GM12878 (cell line): ENCODE results near the gene LGALS1. TPM values are rescaled to one million over a fixed set of nuclear protein-coding genes. Genes with fewer than 3 reads are reported as not detected.

Source experiments
- ATAC-seq: fragments of 200-7000 bp; cut with Tn5 transposase; 3 replicates; pipeline ENCODE4 v1.9.1; 2020; ENCODE audit warnings: mild to moderate bottlenecking, moderate library complexity
- BruUV-seq: library from RNA; stranded (reverse); fragments of 400-500 nt; replicated peaks from 2 replicates; lab custom pipeline; 2021; lab: Mats Ljungman, UMichigan
- CTCF ChIA-PET: fragments of 300-600 bp; sonication (Branson Sonifier 250); formaldehyde crosslinking; extraction: SDS; loops from one replicate; lab custom pipeline; 2021; ENCODE audit warnings: inconsistent platforms; lab: Yijun Ruan, JAX
- POLR2A ChIA-PET: fragments of 350-600 bp; formaldehyde crosslinking; extraction: SDS; loops from one replicate; lab custom pipeline; 2021; ENCODE audit warnings: inconsistent platforms; lab: Charles Lee
- RAD21 ChIA-PET: fragments of 300-600 bp; sonication (Branson Sonifier 250); formaldehyde crosslinking; loops from one replicate; lab custom pipeline; 2023; ENCODE audit warnings: antibody characterized with exemption; ENCODE audit not compliant: unreplicated experiment; lab: Charles Lee
- SMC1A ChIA-PET: fragments of 300-600 bp; sonication (Branson Sonifier 250); formaldehyde crosslinking; loops from one replicate; lab custom pipeline; 2023; ENCODE audit not compliant: unreplicated experiment, uncharacterized antibody; lab: Charles Lee
- DNase-seq: peaks from one replicate; pipeline ENCODE4 v3.0.0-alpha.2; 2011; ENCODE audit warnings: low read depth, low spot score
- FAIRE-seq: peaks from 3 replicates; lab custom pipeline; 2011; peaks lifted over from hg19 to GRCh38; lab: Jason Lieb, UNC
- H2AFZ ChIP-seq: 2 replicates; pipeline ENCODE4 v1.6.0; 2011; ENCODE audit warnings: low read depth, low read length, control low read depth; ENCODE audit not compliant: control insufficient read depth
- H3K27ac ChIP-seq: 2 replicates; pipeline ENCODE4 v1.5.1; 2011; ENCODE audit warnings: control low read depth; ENCODE audit not compliant: control insufficient read depth, insufficient read depth
- H3K27me3 ChIP-seq, 2 experiments: replicated peaks in 1 of 2; 2 replicates each; pipeline versions ENCODE4 v1.6.0 to v1.6.1; 2011; ENCODE audit warnings: low read length in 1 of 2; ENCODE audit not compliant: control insufficient read depth in 2 of 2, insufficient read depth in 2 of 2
- H3K36me3 ChIP-seq, 2 experiments: 2 replicates each; pipeline ENCODE4 v1.5.1; 2011; ENCODE audit warnings: low read length in 1 of 2; ENCODE audit not compliant: control insufficient read depth in 2 of 2, insufficient read depth in 2 of 2
- H3K4me1 ChIP-seq: 2 replicates; pipeline ENCODE4 v1.6.1; 2011; ENCODE audit warnings: mild to moderate bottlenecking, low read length, moderate library complexity, mixed read lengths; ENCODE audit not compliant: control insufficient read depth, insufficient read depth
- H3K4me2 ChIP-seq: 2 replicates; pipeline ENCODE4 v1.6.0; 2011; ENCODE audit warnings: control low read depth; ENCODE audit not compliant: control insufficient read depth, insufficient read depth
- H3K4me3 ChIP-seq: fragments of 200-600 bp; sonication (generic); 2 replicates; pipeline ENCODE4 v1.5.1; 2016
- H3K79me2 ChIP-seq: 2 replicates; pipeline ENCODE4 v1.6.0; 2011; ENCODE audit warnings: low read length; ENCODE audit not compliant: control insufficient read depth, insufficient read depth
- H3K9ac ChIP-seq: 2 replicates; pipeline ENCODE4 v1.8.0; 2011; ENCODE audit warnings: low read length, control low read depth, mixed read lengths; ENCODE audit not compliant: control insufficient read depth, insufficient read depth
- H3K9me3 ChIP-seq: replicated peaks from 3 replicates; pipeline ENCODE4 v1.5.1; 2011; ENCODE audit warnings: mild to moderate bottlenecking, low read length; ENCODE audit not compliant: control insufficient read depth, insufficient read depth
- H4K20me1 ChIP-seq: 2 replicates; pipeline ENCODE4 v1.6.0; 2011; ENCODE audit not compliant: control insufficient read depth, insufficient read depth
- BCL3 ChIP-seq: IDR thresholded peaks from 2 replicates; pipeline ENCODE4 v1.6.1; 2011; ENCODE audit warnings: borderline replicate concordance, low read depth, mild to moderate bottlenecking, moderate library complexity, low read length; ENCODE audit not compliant: insufficient read depth, poor library complexity, severe bottlenecking
- BRCA1 ChIP-seq: IDR thresholded peaks from 2 replicates; pipeline ENCODE4 v1.6.1; 2011; ENCODE audit warnings: low read depth, low read length, improper control_type of control experiment
- CTCF ChIP-seq, 3 experiments: IDR thresholded peaks in 2 of 3; conservative IDR thresholded peaks in 1 of 3; 2 replicates each; pipeline ENCODE4 v1.5.1; 2011; ENCODE audit warnings: low read depth in 3 of 3, low read length in 3 of 3, mild to moderate bottlenecking in 3 of 3, control low read depth in 2 of 3, moderate library complexity in 2 of 3, inconsistent platforms in 1 of 3, mixed read lengths in 1 of 3; ENCODE audit not compliant: control insufficient read depth in 2 of 3, insufficient read depth in 1 of 3; ENCODE audit errors: extremely low read depth in 1 of 3
- ELK1 ChIP-seq: IDR thresholded peaks from 2 replicates; pipeline ENCODE4 v1.6.1; 2012; ENCODE audit warnings: low read depth, low read length, improper control_type of control experiment
- ESRRA ChIP-seq: IDR thresholded peaks from 2 replicates; pipeline ENCODE4 v1.6.1; 2012; ENCODE audit warnings: mild to moderate bottlenecking, low read length, improper control_type of control experiment
- FOXK2 ChIP-seq: fragments of 450-650 bp; IDR thresholded peaks from 2 replicates; pipeline ENCODE4 v1.6.1; 2017; ENCODE audit warnings: mild to moderate bottlenecking, moderate library complexity
- JUND ChIP-seq: IDR thresholded peaks from 2 replicates; pipeline ENCODE4 v1.6.1; 2012; ENCODE audit warnings: low read depth, mild to moderate bottlenecking, low read length, improper control_type of control experiment, moderate library complexity
- PML ChIP-seq: IDR thresholded peaks from 2 replicates; pipeline ENCODE4 v1.6.1; 2012; ENCODE audit warnings: low read length, inconsistent platforms
- RBBP5 ChIP-seq: fragments of 200-600 bp; sonication (generic); conservative IDR thresholded peaks from 2 replicates; pipeline ENCODE4 v1.6.1; 2016
- RFX5 ChIP-seq: IDR thresholded peaks from 2 replicates; pipeline ENCODE4 v1.6.1; 2011; ENCODE audit warnings: low read depth, low read length, improper control_type of control experiment
- SPI1 ChIP-seq: IDR thresholded peaks from 2 replicates; pipeline ENCODE4 v1.6.1; 2011; ENCODE audit warnings: low read depth, mild to moderate bottlenecking, low read length, moderate library complexity, borderline replicate concordance; ENCODE audit not compliant: insufficient read depth
- TARDBP ChIP-seq: IDR thresholded peaks from 2 replicates; pipeline ENCODE4 v1.6.1; 2016; ENCODE audit warnings: borderline replicate concordance
- WGBS: methylation state at CpG from one replicate; pipeline ENCODE4 v1.1.6; 2016; ENCODE audit warnings: low lambda C conversion rate; ENCODE audit not compliant: insufficient replicate concordance, insufficient coverage; ENCODE audit errors: missing lambda C conversion rate; 5-methylcytosine and 5-hydroxymethylcytosine counted together
- in situ Hi-C: fragments of 300-500 bp; cut with MboI; formaldehyde crosslinking; loops from 9 replicates; pipeline ENCODE4 v1.14.3; 2018; ENCODE audit warnings: mixed read lengths
- intact Hi-C: fragments of 100-400 bp; cut with micrococcal nuclease; formaldehyde crosslinking; loops from one replicate; pipeline ENCODE4 v1.14.2; 2022; ENCODE audit not compliant: unreplicated experiment
- polyA plus RNA-seq, 11 experiments: library from polyadenylated mRNA; depleted of rRNA in 4 of 11; unstranded in 6 of 11; stranded (reverse) in 5 of 11; fragments of >200 nt; fragmentation: Nextera tagmentation in 4 of 11; fragmentation: Illumina TruSeq in 1 of 11; extraction: Ambion mirVana in 4 of 11; extraction: Trizol in 1 of 11; gene quantifications; 1 replicate in 1 of 11; 2 replicates in 10 of 11; pipeline versions ENCODE4 v1.2.1 to v1.2.3, GENCODE V29; 2011 to 2016; ENCODE audit warnings: inconsistent platforms in 2 of 11, missing spikeins in 2 of 11, low read depth in 1 of 11
- total RNA-seq, 4 experiments: library from RNA; depleted of rRNA in 3 of 4; stranded (reverse); fragments of >200 nt in 3 of 4; fragmentation: Illumina TruSeq in 1 of 4; extraction: Trizol in 1 of 4; gene quantifications; 2 replicates each; pipeline versions ENCODE4 v1.2.1 to v1.2.3, GENCODE V29; 2013 to 2021

Gene LGALS1
- total and polyA plus RNA-seq, 10 of the 15 experiments (the other 5 are each of a cell fraction or from before 2014, with no cell fraction given) = 312 to 1,889 (median 706) TPM

GRCh38 chr22:37725551-37726240, 50.3 kb downstream of the LGALS1 start:
- Histone ChIP-seq H3K27ac (no peak overlapping the region), H3K4me3 (no peak overlapping the region), H3K4me2 (no peak overlapping the region), H2AFZ (no peak overlapping the region), H3K9me3 (no peaks in the 10 kb centered on the region), H4K20me1 (no peaks in the 10 kb centered on the region), H3K27me3 (no peaks in the 10 kb centered on the region), H3K9ac (no peak overlapping the region), H3K79me2 (no peaks in the 10 kb centered on the region), H3K4me1 (no peaks in the 10 kb centered on the region), H3K36me3 (no peaks in the 10 kb centered on the region)
- in situ Hi-C loops = no loop called here
- TF ChIP-seq ESRRA (no peak), CTCF (IDR thresholded peaks at IDR 0.05 in 2 of 3, conservative IDR thresholded peaks at IDR 0.05 in 1 of 3; ENCODE audit: control insufficient read depth in 2 of 3, extremely low read depth in 1 of 3, insufficient read depth in 1 of 3, low read depth in 3 of 3, low read length in 3 of 3) (no peak), PML (no peak), BRCA1 (no peak), TARDBP (no peak), ELK1 (no peak), JUND (no peak), BCL3 (no peak), RBBP5 (no peak), SPI1 (no peak), FOXK2 (no peak), RFX5 (no peak)
- WGBS = 83% methylated on average over 12 of the region's 25 CpGs
- BruUV-seq = no TSS peak
- DNase-seq (no peak), ATAC-seq (no peak), FAIRE-seq (no peak)
- ChIA-PET SMC1A (no interaction called here), CTCF (no interaction called here), RAD21 (no interaction called here), POLR2A (interaction anchor here (0.6 kb wide), 1 partner anchor 98 kb away, joined by 3 read pairs; no protein-coding TSS in a partner anchor)
- intact Hi-C loops = no loop called here
